Rectal smooth muscle tissue (tissue), 1 donor: ENCODE data around the gene NCAM2.

ENCODE experiments used
- H3K27ac ChIP-seq: one replicate; pipeline ENCODE4 v1.7.0; 2013; ENCODE audit warnings: low read depth, low read length, inconsistent platforms
- H3K27me3 ChIP-seq: one replicate; pipeline ENCODE4 v1.7.0; 2013; ENCODE audit warnings: low read length; ENCODE audit not compliant: control insufficient read depth, insufficient read depth
- H3K36me3 ChIP-seq: one replicate; pipeline ENCODE4 v1.7.0; 2013; ENCODE audit warnings: low read length; ENCODE audit not compliant: control insufficient read depth, insufficient read depth
- H3K4me1 ChIP-seq: one replicate; pipeline ENCODE4 v1.7.0; 2013; ENCODE audit warnings: low read length; ENCODE audit not compliant: control insufficient read depth, insufficient read depth
- H3K4me3 ChIP-seq: one replicate; pipeline ENCODE4 v1.7.0; 2013; ENCODE audit warnings: low read length
- H3K9ac ChIP-seq: one replicate; pipeline ENCODE4 v1.7.0; 2013; ENCODE audit warnings: low read length

NCAM2 gene

GRCh38 chr21:20997636-20998455 lies at the start of gene NCAM2:
Gene NCAM2 (plus strand): TSS chr21:20998409.
- H3K9ac ChIP-seq = no peak within 1 kb of the TSS
- H3K27ac ChIP-seq = peak within 1 kb of the TSS; percentile 14
- H3K36me3 ChIP-seq = no peaks in the 10 kb centered on the region
- no peaks in the 10 kb centered on the region for H3K4me1 ChIP-seq
- peak within 1 kb of the TSS; percentile 86 for H3K4me3 ChIP-seq
- H3K27me3 ChIP-seq = no peaks in the 10 kb centered on the region

DNA sequence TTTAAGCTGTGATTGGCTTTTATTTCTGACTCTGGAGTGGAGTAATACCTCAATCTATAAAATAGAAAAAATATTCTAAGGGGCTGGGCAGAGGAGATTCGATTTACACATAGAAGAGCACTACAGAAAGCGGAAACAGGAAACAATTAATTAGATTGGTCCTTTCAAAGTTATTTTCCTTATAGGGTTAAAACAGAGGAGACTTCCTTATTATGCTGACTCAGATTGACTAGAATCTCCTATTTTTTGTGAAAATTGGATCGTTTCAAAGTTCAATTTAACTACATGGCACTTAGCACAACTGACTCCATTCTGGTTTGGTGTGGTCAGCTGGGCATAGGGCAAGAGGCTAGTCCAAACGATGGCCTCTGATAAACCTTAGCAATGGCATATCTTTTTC lies 48.3 kb upstream of the NCAM2 start:
- H3K27ac ChIP-seq = no peak overlapping the region
- H3K4me3 ChIP-seq = no peak overlapping the region
- H3K27me3 ChIP-seq = no peaks in the 10 kb centered on the region
- H3K4me1 ChIP-seq = no peaks in the 10 kb centered on the region
- H3K36me3 ChIP-seq = no peaks in the 10 kb centered on the region
- H3K9ac ChIP-seq = no peak overlapping the region

DNA sequence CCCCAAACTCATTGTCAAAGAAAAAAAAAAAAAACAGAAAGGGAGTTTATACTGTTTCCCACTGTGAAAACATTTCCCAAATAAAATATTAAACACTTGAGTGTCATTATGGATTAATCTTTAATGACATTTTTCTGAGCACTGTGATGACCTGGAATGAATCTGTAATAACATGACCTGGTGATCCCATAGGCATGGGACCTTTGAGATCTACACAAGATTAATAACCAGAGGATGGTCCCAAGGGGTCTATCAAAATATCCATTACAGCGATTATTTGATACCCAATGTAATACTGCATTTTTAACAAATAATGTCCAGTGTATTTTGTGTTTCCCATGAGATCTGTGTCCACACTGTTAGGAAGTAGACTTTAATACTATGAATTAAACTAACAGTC lies 32.4 kb upstream of the NCAM2 start:
- no peak overlapping the region for H3K9ac ChIP-seq
- no peaks in the 10 kb centered on the region for H3K27me3 ChIP-seq
- peaks cover 3% of the 10 kb centered on the region for H3K4me1 ChIP-seq
- H3K27ac ChIP-seq = no peak overlapping the region
- no peaks in the 10 kb centered on the region for H3K36me3 ChIP-seq
- H3K4me3 ChIP-seq = no peak overlapping the region

- no peak overlapping the region for H3K4me3 ChIP-seq
Observed at GRCh38 chr21:20968391-20968790, 29.8 kb upstream of the NCAM2 start.

DNA sequence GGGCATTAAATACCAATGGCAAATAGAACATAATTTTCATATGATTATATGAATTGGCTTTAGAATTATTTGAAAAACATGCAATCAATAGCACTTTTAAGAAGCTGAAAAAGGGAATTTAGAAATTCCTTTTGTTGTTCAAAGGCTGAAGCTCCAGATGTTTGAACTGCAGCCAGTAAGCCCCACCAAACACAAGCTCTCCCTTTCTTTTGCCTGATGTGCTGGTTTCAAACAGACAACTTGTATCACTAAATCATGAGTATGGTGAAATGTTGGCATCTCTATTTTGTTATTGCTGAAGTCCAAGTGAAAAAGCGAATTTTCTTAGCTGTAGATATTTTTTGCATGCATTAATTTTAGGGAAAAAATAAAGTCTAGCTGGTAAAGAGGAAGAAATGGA lies 27.5 kb upstream of the NCAM2 start:
- H3K9ac ChIP-seq = no peak overlapping the region
- H3K4me3 ChIP-seq = no peak overlapping the region
- H3K36me3 ChIP-seq = no peaks in the 10 kb centered on the region
- H3K27ac ChIP-seq = no peak overlapping the region
- no peaks in the 10 kb centered on the region for H3K27me3 ChIP-seq
- H3K4me1 ChIP-seq = peaks cover 3% of the 10 kb centered on the region

More at GRCh38 chr21:20968391-20968790, 29.8 kb upstream of the NCAM2 start:
- Histone ChIP-seq H3K27me3 (no peaks in the 10 kb centered on the region), H3K9ac (no peak overlapping the region), H3K27ac (no peak overlapping the region), H3K36me3 (no peaks in the 10 kb centered on the region), H3K4me1 (peaks cover 3% of the 10 kb centered on the region)

DNA sequence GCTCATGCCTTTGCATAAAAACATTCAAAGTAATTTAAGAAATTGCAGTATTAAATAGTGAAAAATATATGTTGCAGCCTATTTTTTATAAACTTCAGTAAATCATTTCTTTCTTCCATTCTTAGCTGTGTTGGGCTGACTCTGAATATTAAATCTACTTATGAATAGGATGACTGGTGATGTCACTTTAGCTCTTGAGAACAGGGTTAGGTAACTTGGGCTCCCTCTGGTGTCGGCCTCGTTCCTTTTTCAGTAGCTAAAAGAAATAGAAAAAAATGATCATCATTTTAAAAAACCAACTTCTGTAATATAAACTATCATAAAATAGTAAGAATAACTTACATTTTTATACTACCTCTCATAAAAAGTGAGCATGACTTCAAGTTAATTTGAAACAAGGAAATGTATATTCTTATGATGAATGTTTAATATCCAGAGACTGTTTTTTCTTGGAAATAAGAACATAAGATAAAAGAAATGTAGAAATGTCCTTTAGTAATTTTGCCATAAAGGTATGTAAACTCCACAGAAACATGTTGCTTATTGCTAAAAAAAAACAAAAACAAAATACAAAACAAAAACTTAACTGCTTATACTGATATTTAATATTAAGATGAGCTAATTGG lies 26.8 kb upstream of the NCAM2 start:
- Histone ChIP-seq H3K4me1 (peaks cover 3% of the 10 kb centered on the region), H3K36me3 (no peaks in the 10 kb centered on the region), H3K27ac (no peak overlapping the region), H3K27me3 (no peaks in the 10 kb centered on the region), H3K9ac (no peak overlapping the region), H3K4me3 (no peak overlapping the region)

GRCh38 chr21:20994790-20995189 lies 3.4 kb upstream of the NCAM2 start:
- Histone ChIP-seq H3K27me3 (no peaks in the 10 kb centered on the region), H3K36me3 (no peaks in the 10 kb centered on the region), H3K4me1 (no peaks in the 10 kb centered on the region), H3K4me3 (no peak overlapping the region), H3K9ac (no peak overlapping the region), H3K27ac (no peak overlapping the region)

GRCh38 chr21:20996421-20997310 lies 1.5 kb upstream of the NCAM2 start:
- no peak overlapping the region for H3K27ac ChIP-seq
- H3K4me3 ChIP-seq = no peak overlapping the region
- H3K4me1 ChIP-seq = no peaks in the 10 kb centered on the region
- no peak overlapping the region for H3K9ac ChIP-seq
- no peaks in the 10 kb centered on the region for H3K36me3 ChIP-seq
- no peaks in the 10 kb centered on the region for H3K27me3 ChIP-seq

GRCh38 chr21:20997311-20997635 lies 936 bp upstream of the NCAM2 start:
- Histone ChIP-seq H3K4me3 (peak overlapping the region; percentile 86), H3K36me3 (no peaks in the 10 kb centered on the region), H3K27ac (no peak overlapping the region), H3K4me1 (no peaks in the 10 kb centered on the region), H3K9ac (no peak overlapping the region), H3K27me3 (no peaks in the 10 kb centered on the region)

DNA sequence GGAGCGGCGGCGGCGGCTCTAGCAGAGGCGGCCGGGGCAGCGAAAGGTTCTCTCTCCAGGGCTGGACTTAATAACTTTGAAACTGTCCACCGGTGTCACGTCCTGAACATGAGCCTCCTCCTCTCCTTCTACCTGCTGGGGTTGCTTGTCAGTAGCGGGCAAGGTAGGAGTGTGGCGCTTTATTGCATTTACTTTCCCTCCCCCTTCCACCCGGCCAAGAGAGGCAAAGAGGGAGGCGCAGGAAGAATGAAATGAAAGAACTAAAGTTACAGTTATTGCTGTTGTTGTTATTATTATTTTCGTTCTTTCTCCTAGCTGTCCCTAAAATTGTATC lies 214 bp downstream of the NCAM2 start:
- Histone ChIP-seq H3K4me3 (peak overlapping the region; percentile 80), H3K27ac (peak overlapping the region; percentile 14), H3K36me3 (no peaks in the 10 kb centered on the region), H3K4me1 (no peaks in the 10 kb centered on the region), H3K27me3 (no peaks in the 10 kb centered on the region), H3K9ac (no peak overlapping the region)

DNA sequence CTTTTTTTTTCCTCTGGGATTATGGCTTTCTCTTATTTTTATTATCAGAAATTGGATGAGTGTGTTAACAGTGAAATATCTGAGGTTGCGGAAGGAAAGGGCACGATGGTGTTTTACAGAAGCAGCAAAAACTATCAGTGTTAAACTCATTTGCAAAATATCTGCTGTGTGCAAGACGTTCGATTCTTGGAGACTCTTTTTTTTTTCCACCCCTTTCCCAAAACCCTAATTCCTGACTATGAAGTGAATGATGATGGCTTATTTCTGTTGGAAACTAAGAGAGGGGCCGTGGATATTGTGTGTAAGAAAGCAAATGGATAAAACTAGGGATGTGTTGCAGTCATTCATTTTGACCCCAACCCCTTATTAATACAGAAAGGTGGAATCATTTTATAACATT lies 677 bp downstream of the NCAM2 start:
- Histone ChIP-seq H3K27ac (no peak overlapping the region), H3K36me3 (no peaks in the 10 kb centered on the region), H3K4me1 (no peaks in the 10 kb centered on the region), H3K9ac (no peak overlapping the region), H3K4me3 (peak overlapping the region; percentile 80), H3K27me3 (no peaks in the 10 kb centered on the region)

DNA sequence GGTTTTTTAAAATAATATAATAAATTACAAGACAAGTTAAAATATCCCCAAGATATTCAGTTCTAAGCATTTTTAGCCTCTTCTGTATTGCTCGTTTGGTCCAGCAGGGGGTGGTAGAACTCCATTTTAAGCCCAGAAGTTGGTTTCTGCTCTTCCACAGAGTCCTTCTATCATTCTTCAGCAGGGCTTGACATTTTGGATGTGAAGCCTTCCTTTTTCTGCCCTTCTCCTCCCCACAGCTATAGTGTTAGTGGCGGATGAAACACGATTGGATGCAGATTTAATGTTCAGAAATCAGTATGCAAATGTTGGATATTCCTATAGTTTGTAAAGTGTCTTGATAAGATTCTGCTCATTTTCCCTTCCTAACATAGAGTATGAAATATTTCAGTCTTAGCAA lies 1.4 kb downstream of the NCAM2 start:
- Histone ChIP-seq H3K9ac (no peak overlapping the region), H3K4me1 (no peaks in the 10 kb centered on the region), H3K27me3 (no peaks in the 10 kb centered on the region), H3K27ac (no peak overlapping the region), H3K4me3 (no peak overlapping the region), H3K36me3 (no peaks in the 10 kb centered on the region)
